Neural cell (in vitro differentiated cells): ENCODE data around the gene ARHGEF4. TPM values are rescaled to one million over a fixed set of nuclear protein-coding genes. Genes with fewer than 3 reads are reported as not detected.

Experiments used
- H2AFZ ChIP-seq: fragments of 200-600, 300-800 bp; sonication (generic), shearing (Covaris generic); 2 replicates; pipeline ENCODE4 v1.6.0; 2014; ENCODE audit warnings: low read depth, mild to moderate bottlenecking, antibody characterized with exemption, low read length, moderate library complexity
- H3F3A ChIP-seq: fragments of 200-600 bp; shearing (Covaris generic); 2 replicates; pipeline ENCODE4 v1.6.1; 2016; ENCODE audit warnings: mild to moderate bottlenecking, moderate library complexity, mixed read lengths, antibody characterized with exemption, low read length; ENCODE audit not compliant: insufficient read depth, poor library complexity, severe bottlenecking
- H3K27ac ChIP-seq: fragments of 200-600, 300-800 bp; sonication (generic), shearing (Covaris generic); 2 replicates; pipeline ENCODE4 v1.5.1; 2014; ENCODE audit warnings: mild to moderate bottlenecking, low read length, moderate library complexity
- H3K27me3 ChIP-seq: fragments of 300-800, 200-600 bp; sonication (generic), shearing (Covaris generic); 2 replicates; pipeline ENCODE4 v1.6.0; 2014; ENCODE audit warnings: mild to moderate bottlenecking, low read depth, low read length, moderate library complexity; ENCODE audit not compliant: insufficient read depth
- H3K36me3 ChIP-seq: fragments of 300-800, 200-600 bp; sonication (generic), shearing (Covaris generic); 2 replicates; pipeline ENCODE4 v1.5.1; 2014; ENCODE audit warnings: mild to moderate bottlenecking, antibody characterized with exemption, low read length, moderate library complexity; ENCODE audit not compliant: insufficient read depth
- H3K4me2 ChIP-seq: fragments of 300-800, 200-600 bp; sonication (generic), shearing (Covaris generic); 2 replicates; pipeline ENCODE4 v1.6.0; 2014; ENCODE audit warnings: mild to moderate bottlenecking, low read length
- H3K4me3 ChIP-seq: fragments of 300-800, 200-600 bp; sonication (generic), shearing (Covaris generic); 2 replicates; pipeline ENCODE4 v1.5.1; 2014; ENCODE audit warnings: mild to moderate bottlenecking, low read length, moderate library complexity
- H3K79me2 ChIP-seq: fragments of 200-600 bp; shearing (Covaris generic); replicated peaks from 2 replicates; pipeline ENCODE4 v1.6.0; 2014; ENCODE audit warnings: mild to moderate bottlenecking, low read length, moderate library complexity; ENCODE audit not compliant: insufficient read depth
- H3K9ac ChIP-seq: fragments of 300-800, 200-600 bp; sonication (generic), shearing (Covaris generic); 2 replicates; pipeline ENCODE4 v1.6.1; 2016; ENCODE audit warnings: mild to moderate bottlenecking, low read length, mixed read lengths
- H3K9me2 ChIP-seq: fragments of 200-600 bp; shearing (Covaris generic); 2 replicates; pipeline ENCODE4 v1.6.1; 2016; ENCODE audit warnings: mild to moderate bottlenecking, low read length, mixed read lengths; ENCODE audit not compliant: insufficient read depth
- H3K9me3 ChIP-seq: fragments of 200-600, 300-800 bp; sonication (generic), shearing (Covaris generic); 2 replicates; pipeline ENCODE4 v1.6.1; 2016; ENCODE audit warnings: mild to moderate bottlenecking, mixed run types, low read length, moderate library complexity, mixed read lengths
- H4K20me1 ChIP-seq: fragments of 200-600 bp; shearing (Covaris generic); 2 replicates; pipeline ENCODE4 v1.6.1; 2016; ENCODE audit warnings: mild to moderate bottlenecking, mixed run types; ENCODE audit not compliant: insufficient read depth
- CTCF ChIP-seq: fragments of 450-650 bp; IDR thresholded peaks from 2 replicates; pipeline ENCODE4 v1.5.1; 2014; ENCODE audit warnings: antibody characterized with exemption, mild to moderate bottlenecking, moderate library complexity; ENCODE audit not compliant: poor library complexity, severe bottlenecking
- EP300 ChIP-seq: fragments of 450-650 bp; conservative IDR thresholded peaks from 2 replicates; pipeline ENCODE4 v1.6.1; 2014; ENCODE audit warnings: antibody characterized with exemption, mild to moderate bottlenecking, moderate library complexity; ENCODE audit not compliant: poor library complexity, severe bottlenecking
- EZH2 ChIP-seq: fragments of 200-600, 300-800 bp; shearing (Covaris generic), sonication (generic); IDR thresholded peaks from 2 replicates; pipeline ENCODE4 v1.6.1; 2014; ENCODE audit warnings: antibody characterized with exemption, low read length, borderline replicate concordance, mild to moderate bottlenecking; ENCODE audit not compliant: insufficient read depth, poor library complexity, severe bottlenecking
- MXI1 ChIP-seq: fragments of 450-650 bp; conservative IDR thresholded peaks from 2 replicates; pipeline ENCODE4 v1.6.1; 2014; ENCODE audit warnings: antibody characterized with exemption, mild to moderate bottlenecking; ENCODE audit not compliant: poor library complexity, severe bottlenecking
- POLR2AphosphoS5 ChIP-seq: IDR thresholded peaks from 2 replicates; pipeline ENCODE4 v1.6.1; 2012
- RAD21 ChIP-seq: fragments of 450-650 bp; conservative IDR thresholded peaks from 2 replicates; pipeline ENCODE4 v1.6.1; 2014; ENCODE audit warnings: antibody characterized with exemption, mild to moderate bottlenecking, moderate library complexity
- REST ChIP-seq: IDR thresholded peaks from 2 replicates; pipeline ENCODE4 v1.6.1; 2012; ENCODE audit warnings: borderline replicate concordance
- SMC3 ChIP-seq: fragments of 450-650 bp; conservative IDR thresholded peaks from 2 replicates; pipeline ENCODE4 v1.6.1; 2014; ENCODE audit warnings: antibody characterized with exemption, mild to moderate bottlenecking, moderate library complexity; ENCODE audit not compliant: poor library complexity
- TAF1 ChIP-seq: IDR thresholded peaks from 2 replicates; pipeline ENCODE4 v1.6.1; 2012; ENCODE audit warnings: low read depth
- polyA plus RNA-seq: library from polyadenylated mRNA; depleted of rRNA; stranded (reverse); fragments of >200 nt; gene quantifications from 2 replicates; pipeline ENCODE4 v1.2.3, GENCODE V29; 2014

ARHGEF4 gene
- polyA plus RNA-seq, 1 donor from 2014 or later = 45.9 TPM

GRCh38 chr2:131041402-131042147, 204.9 kb downstream of the ARHGEF4 start:
- Histone ChIP-seq H3K36me3 (no peaks in the 10 kb centered on the region), H3K79me2 (no peaks in the 10 kb centered on the region), H3K4me2 (no peak overlapping the region), H3K9ac (no peak overlapping the region), H3K9me2 (no peaks in the 10 kb centered on the region), H3F3A (no peaks in the 10 kb centered on the region), H3K9me3 (no peaks in the 10 kb centered on the region), H4K20me1 (no peaks in the 10 kb centered on the region), H3K27me3 (no peaks in the 10 kb centered on the region), H2AFZ (no peak overlapping the region), H3K27ac (no peak overlapping the region), H3K4me3 (no peak overlapping the region)
- no peak for TF ChIP-seq REST
- no peak for TF ChIP-seq SMC3
- no peak for TF ChIP-seq CTCF
- TF ChIP-seq MXI1 = no peak
- TF ChIP-seq EP300 = no peak
- no peak for TF ChIP-seq TAF1

- H3K4me2 ChIP-seq = no peak overlapping the region
- H3K9me3 ChIP-seq = no peaks in the 10 kb centered on the region
- no peaks in the 10 kb centered on the region for H3K36me3 ChIP-seq
- H3K79me2 ChIP-seq = no peaks in the 10 kb centered on the region
- no peaks in the 10 kb centered on the region for H4K20me1 ChIP-seq
- H3K9me2 ChIP-seq = no peaks in the 10 kb centered on the region
- H3K4me3 ChIP-seq = no peak overlapping the region
- TF ChIP-seq EZH2 (no peak), EP300 (no peak), SMC3 (no peak), POLR2AphosphoS5 (no peak), REST (no peak), MXI1 (no peak), CTCF (no peak), TAF1 (no peak), RAD21 (no peak)
- no peak overlapping the region for H2AFZ ChIP-seq
- H3K9ac ChIP-seq = no peak overlapping the region
- H3F3A ChIP-seq = no peaks in the 10 kb centered on the region
- H3K27ac ChIP-seq = no peak overlapping the region
- H3K27me3 ChIP-seq = no peaks in the 10 kb centered on the region
These were observed 205.5 kb downstream of the ARHGEF4 start for GRCh38 chr2:131042148-131042775.
